ENCODE data around the gene C10orf90. TPM values are rescaled to one million over a fixed set of nuclear protein-coding genes. Genes with fewer than 3 reads are reported as not detected.

Gene C10orf90
- total and polyA plus RNA-seq, 4 donors: 0.05 to 0.25 TPM; not detected in 2

DNA sequence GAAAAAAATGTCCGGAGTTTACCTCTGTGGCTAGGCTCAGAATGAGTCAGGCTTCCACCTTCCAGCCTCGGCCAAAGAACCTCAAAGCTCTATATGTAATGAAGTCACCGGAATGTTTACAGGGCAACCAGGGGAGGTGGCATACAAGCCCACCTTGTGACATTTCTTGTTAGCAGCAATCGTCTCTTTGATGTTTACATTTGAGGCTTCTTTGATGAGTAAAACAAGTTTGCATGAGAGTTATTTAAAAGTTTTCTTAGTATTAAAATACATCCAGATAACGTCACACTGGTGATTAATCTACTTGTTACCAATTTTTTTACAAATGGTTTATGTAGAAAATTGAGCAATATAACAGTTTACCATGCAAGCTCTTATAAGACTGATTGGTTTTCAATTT, 149.1 kb downstream of the C10orf90 start:
- WGBS: 69% methylated on average over 5 of the region's 5 CpGs
- Histone ChIP-seq H3K4me3 (ENCODE audit: low read depth in 1 of 3, low read length in 3 of 3) (no peak overlapping the region), H3K27me3 (ENCODE audit: control insufficient read depth in 4 of 4, insufficient read depth in 4 of 4, low read length in 3 of 4) (peaks cover 0 to 15% (median 1%) of the 10 kb centered on the region in 4 donors), H3K4me1 (ENCODE audit: control insufficient read depth in 4 of 4, insufficient read depth in 4 of 4, low read length in 3 of 4) (peaks cover 0 to 12% (median 9%) of the 10 kb centered on the region in 4 donors), H3K9ac (ENCODE audit: low read depth in 1 of 2, low read length in 2 of 2) (no peak overlapping the region), H3K9me3 (ENCODE audit: control insufficient read depth in 4 of 4, low read length in 3 of 4) (no peaks in the 10 kb centered on the region), H3K36me3 (ENCODE audit: control insufficient read depth in 4 of 4, insufficient read depth in 3 of 4, low read depth in 1 of 4, low read length in 3 of 4) (no peaks in the 10 kb centered on the region), H3K27ac (ENCODE audit: low read depth in 1 of 2, low read length in 2 of 2) (no peak overlapping the region)
- no peak for DNase-seq (ENCODE audit: low spot score)
- TF ChIP-seq FOXA2 (IDR thresholded peaks at IDR 0.05) (no peak), RXRA (IDR thresholded peaks at IDR 0.05) (no peak), RAD21 (IDR thresholded peaks at IDR 0.05) (no peak), NR2F2 (IDR thresholded peaks at IDR 0.05) (no peak), TAF1 (conservative IDR thresholded peaks at IDR 0.05) (no peak), YY1 (IDR thresholded peaks at IDR 0.05) (no peak), GABPA (IDR thresholded peaks at IDR 0.05 in 1 of 2, conservative IDR thresholded peaks at IDR 0.05 in 1 of 2) (no peak), HNF4G (IDR thresholded peaks at IDR 0.05) (no peak), FOXA1 (IDR thresholded peaks at IDR 0.05) (no peak), SP1 (IDR thresholded peaks at IDR 0.05) (no peak), JUND (IDR thresholded peaks at IDR 0.05) (no peak), HNF4A (conservative IDR thresholded peaks at IDR 0.05) (no peak)
- TF ChIP-seq, protein P1, sequence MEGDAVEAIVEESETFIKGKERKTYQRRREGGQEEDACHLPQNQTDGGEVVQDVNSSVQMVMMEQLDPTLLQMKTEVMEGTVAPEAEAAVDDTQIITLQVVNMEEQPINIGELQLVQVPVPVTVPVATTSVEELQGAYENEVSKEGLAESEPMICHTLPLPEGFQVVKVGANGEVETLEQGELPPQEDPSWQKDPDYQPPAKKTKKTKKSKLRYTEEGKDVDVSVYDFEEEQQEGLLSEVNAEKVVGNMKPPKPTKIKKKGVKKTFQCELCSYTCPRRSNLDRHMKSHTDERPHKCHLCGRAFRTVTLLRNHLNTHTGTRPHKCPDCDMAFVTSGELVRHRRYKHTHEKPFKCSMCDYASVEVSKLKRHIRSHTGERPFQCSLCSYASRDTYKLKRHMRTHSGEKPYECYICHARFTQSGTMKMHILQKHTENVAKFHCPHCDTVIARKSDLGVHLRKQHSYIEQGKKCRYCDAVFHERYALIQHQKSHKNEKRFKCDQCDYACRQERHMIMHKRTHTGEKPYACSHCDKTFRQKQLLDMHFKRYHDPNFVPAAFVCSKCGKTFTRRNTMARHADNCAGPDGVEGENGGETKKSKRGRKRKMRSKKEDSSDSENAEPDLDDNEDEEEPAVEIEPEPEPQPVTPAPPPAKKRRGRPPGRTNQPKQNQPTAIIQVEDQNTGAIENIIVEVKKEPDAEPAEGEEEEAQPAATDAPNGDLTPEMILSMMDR (IDR thresholded peaks at IDR 0.05; ENCODE audit: low read depth, low read length, missing input control): no peak
- TF ChIP-seq, protein P2, sequence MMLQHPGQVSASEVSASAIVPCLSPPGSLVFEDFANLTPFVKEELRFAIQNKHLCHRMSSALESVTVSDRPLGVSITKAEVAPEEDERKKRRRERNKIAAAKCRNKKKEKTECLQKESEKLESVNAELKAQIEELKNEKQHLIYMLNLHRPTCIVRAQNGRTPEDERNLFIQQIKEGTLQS (IDR thresholded peaks at IDR 0.05): no peak
- TF ChIP-seq, protein P3, sequence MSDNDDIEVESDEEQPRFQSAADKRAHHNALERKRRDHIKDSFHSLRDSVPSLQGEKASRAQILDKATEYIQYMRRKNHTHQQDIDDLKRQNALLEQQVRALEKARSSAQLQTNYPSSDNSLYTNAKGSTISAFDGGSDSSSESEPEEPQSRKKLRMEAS (IDR thresholded peaks at IDR 0.05): no peak
- TF ChIP-seq, protein P4, sequence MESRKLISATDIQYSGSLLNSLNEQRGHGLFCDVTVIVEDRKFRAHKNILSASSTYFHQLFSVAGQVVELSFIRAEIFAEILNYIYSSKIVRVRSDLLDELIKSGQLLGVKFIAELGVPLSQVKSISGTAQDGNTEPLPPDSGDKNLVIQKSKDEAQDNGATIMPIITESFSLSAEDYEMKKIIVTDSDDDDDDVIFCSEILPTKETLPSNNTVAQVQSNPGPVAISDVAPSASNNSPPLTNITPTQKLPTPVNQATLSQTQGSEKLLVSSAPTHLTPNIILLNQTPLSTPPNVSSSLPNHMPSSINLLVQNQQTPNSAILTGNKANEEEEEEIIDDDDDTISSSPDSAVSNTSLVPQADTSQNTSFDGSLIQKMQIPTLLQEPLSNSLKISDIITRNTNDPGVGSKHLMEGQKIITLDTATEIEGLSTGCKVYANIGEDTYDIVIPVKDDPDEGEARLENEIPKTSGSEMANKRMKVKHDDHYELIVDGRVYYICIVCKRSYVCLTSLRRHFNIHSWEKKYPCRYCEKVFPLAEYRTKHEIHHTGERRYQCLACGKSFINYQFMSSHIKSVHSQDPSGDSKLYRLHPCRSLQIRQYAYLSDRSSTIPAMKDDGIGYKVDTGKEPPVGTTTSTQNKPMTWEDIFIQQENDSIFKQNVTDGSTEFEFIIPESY (IDR thresholded peaks at IDR 0.05): no peak

DNA sequence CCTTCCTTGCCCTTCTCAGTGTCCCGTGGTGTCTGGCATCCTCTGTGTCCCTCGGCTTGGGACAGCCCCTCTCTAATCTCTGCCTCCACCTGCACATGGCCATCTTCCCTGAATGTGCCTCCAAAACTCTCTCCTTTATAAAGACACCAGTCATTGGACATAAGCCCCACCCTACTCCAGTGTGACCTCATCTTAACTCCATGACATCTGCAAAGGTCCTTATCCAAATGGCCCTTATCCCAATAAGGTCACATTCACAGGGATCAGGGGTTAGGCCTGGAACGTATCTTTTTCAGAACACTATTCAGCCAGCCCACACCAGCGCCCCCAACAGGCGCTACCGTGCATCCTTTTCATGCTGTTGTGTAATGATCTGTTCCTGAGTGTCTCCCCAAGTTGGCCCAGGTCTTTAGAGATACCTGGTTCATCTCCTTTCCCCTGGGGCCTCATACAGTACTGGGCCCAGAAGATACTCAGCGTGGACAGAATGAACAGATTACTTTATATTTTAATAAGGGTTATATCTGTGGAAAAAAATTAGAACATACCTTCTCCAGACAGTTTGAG, 149.7 kb downstream of the C10orf90 start:
- Histone ChIP-seq H3K9ac (ENCODE audit: low read depth in 1 of 2, low read length in 2 of 2) (no peak overlapping the region), H3K4me1 (ENCODE audit: control insufficient read depth in 4 of 4, insufficient read depth in 4 of 4, low read length in 3 of 4) (peaks cover 0 to 12% (median 9%) of the 10 kb centered on the region in 4 donors), H3K27ac (ENCODE audit: low read depth in 1 of 2, low read length in 2 of 2) (no peak overlapping the region), H3K9me3 (ENCODE audit: control insufficient read depth in 4 of 4, low read length in 3 of 4) (no peaks in the 10 kb centered on the region), H3K36me3 (ENCODE audit: control insufficient read depth in 4 of 4, insufficient read depth in 3 of 4, low read depth in 1 of 4, low read length in 3 of 4) (no peaks in the 10 kb centered on the region), H3K27me3 (ENCODE audit: control insufficient read depth in 4 of 4, insufficient read depth in 4 of 4, low read length in 3 of 4) (peaks cover 0 to 15% (median 1%) of the 10 kb centered on the region in 4 donors), H3K4me3 (ENCODE audit: low read depth in 1 of 3, low read length in 3 of 3) (no peak overlapping the region)
- no peak for TF ChIP-seq TAF1 (conservative IDR thresholded peaks at IDR 0.05)
- TF ChIP-seq RXRA (IDR thresholded peaks at IDR 0.05): no peak
- no peak for TF ChIP-seq FOXA2 (IDR thresholded peaks at IDR 0.05)
- TF ChIP-seq, protein P1 (IDR thresholded peaks at IDR 0.05; ENCODE audit: low read depth, low read length, missing input control): no peak
- no peak for TF ChIP-seq YY1 (IDR thresholded peaks at IDR 0.05)
- no peak for TF ChIP-seq RAD21 (IDR thresholded peaks at IDR 0.05)
- no peak for TF ChIP-seq HNF4A (conservative IDR thresholded peaks at IDR 0.05)
- TF ChIP-seq NR2F2 (IDR thresholded peaks at IDR 0.05): no peak
- no peak for DNase-seq (ENCODE audit: low spot score)
- WGBS: 79% methylated on average over 7 of the region's 7 CpGs

Data from liver (tissue), 9 donors.